ENCODE data around the gene ASB10.

- TF ChIP-seq FOXJ3 (CRISPR knock-in tag; IDR thresholded peaks at IDR 0.05) (no peak), EZH2phosphoT487 (IDR thresholded peaks at IDR 0.05; ENCODE audit: borderline replicate concordance, low read depth) (no peak), POLR2AphosphoS5 (IDR thresholded peaks at IDR 0.05; ENCODE audit: low read depth, low read length) (no peak), RCOR1 (IDR thresholded peaks at IDR 0.05; ENCODE audit: low read length) (no peak)
These were observed 53.6 kb downstream of the ASB10 start for GRCh38 chr7:151133266-151133985.
